ENCODE data around the gene SECTM1.
A peak's percentile ranks its signal among the peaks of the same experiment; 100 is the strongest.
"Not testable (repeated sequence)": the region's sequence is repeated elsewhere in the genome, so short reads cannot be mapped to it uniquely, and the experiment has no call there.

The SECTM1 gene

GRCh38 chr17:82351254-82351712 lies 17.7 kb upstream of the SECTM1 start:
- ChIA-PET POLR2A (no interaction called here), CTCF (interaction anchor here (0.6 to 4.6 kb wide), 24 partner anchors 8 to 205 kb away, joined by 3 to 84 read pairs (median 8); partner anchors contain the start of genes CD7, HEXD, SECTM1 and UTS2R)
- no peak for TF ChIP-seq CTCF (IDR thresholded peaks at IDR 0.05; ENCODE audit: insufficient read depth, low read length, missing control alignments)
- DNase-seq (ENCODE audit: low read depth, low spot score) = no peak
- no peak overlapping the region for H3K4me3 ChIP-seq (ENCODE audit: low read depth, low read length)

- peak; percentile 20 for TF ChIP-seq CTCF (IDR thresholded peaks at IDR 0.05; ENCODE audit: insufficient read depth, low read length, missing control alignments)
- no peak for DNase-seq (ENCODE audit: low read depth, low spot score)
- POLR2A ChIA-PET = no interaction called here
- CTCF ChIA-PET = interaction anchor here (0.6 to 4.6 kb wide), 29 partner anchors 7 to 206 kb away, joined by 3 to 84 read pairs (median 6); partner anchors contain the start of genes CD7, CSNK1D, HEXD and SECTM1
- H3K4me3 ChIP-seq (ENCODE audit: low read depth, low read length) = no peak overlapping the region
Measured at GRCh38 chr17:82350182-82351030, 16.8 kb upstream of the SECTM1 start.

- POLR2A ChIA-PET = no interaction called here
- H3K4me3 ChIP-seq (ENCODE audit: low read depth, low read length) = no peak overlapping the region
- no peak for TF ChIP-seq CTCF (IDR thresholded peaks at IDR 0.05; ENCODE audit: insufficient read depth, low read length, missing control alignments)
- DNase-seq (ENCODE audit: low read depth, low spot score) = no peak
- CTCF ChIA-PET = interaction anchor here (0.9 to 4.6 kb wide), 16 partner anchors 9 to 113 kb away, joined by 3 to 84 read pairs (median 10); partner anchors contain the start of genes CSNK1D, HEXD, TEX19 and UTS2R
Measured at GRCh38 chr17:82349287-82349701, 15.7 kb upstream of the SECTM1 start.

GRCh38 chr17:82348866-82349265 lies 15.3 kb upstream of the SECTM1 start:
- no peak for DNase-seq (ENCODE audit: low read depth, low spot score)
- TF ChIP-seq CTCF (IDR thresholded peaks at IDR 0.05; ENCODE audit: insufficient read depth, low read length, missing control alignments) = no peak
- CTCF ChIA-PET = interaction anchor here (1.2 to 4.6 kb wide), 8 partner anchors 11 to 83 kb away, joined by 4 to 84 read pairs (median 18); partner anchors contain the start of gene HEXD
- no peak overlapping the region for H3K4me3 ChIP-seq (ENCODE audit: low read depth, low read length)
- POLR2A ChIA-PET = no interaction called here

- POLR2A ChIA-PET = no interaction called here
- H3K4me3 ChIP-seq (ENCODE audit: low read depth, low read length) = no peak overlapping the region
- CTCF ChIA-PET = interaction anchor here (2.0 to 4.6 kb wide), 5 partner anchors 10 to 79 kb away, joined by 6 to 84 read pairs (median 18); no protein-coding TSS in a partner anchor
- DNase-seq (ENCODE audit: low read depth, low spot score) = no peak
- no peak for TF ChIP-seq CTCF (IDR thresholded peaks at IDR 0.05; ENCODE audit: insufficient read depth, low read length, missing control alignments)
Measured at GRCh38 chr17:82348434-82348833, 14.9 kb upstream of the SECTM1 start.

- POLR2A ChIA-PET; H3K4me3 ChIP-seq (ENCODE audit: low read depth, low read length); DNase-seq (ENCODE audit: low read depth, low spot score); CTCF ChIA-PET: not testable (repeated sequence)
Measured at GRCh38 chr17:82347994-82348393, 14.4 kb upstream of the SECTM1 start.
